Calu3 (cell line): ENCODE data around the gene TCF7L2. TPM values are rescaled to one million over a fixed set of nuclear protein-coding genes. Genes with fewer than 3 reads are reported as not detected.
A peak's percentile ranks its signal among the peaks of the same experiment; 100 is the strongest.

Experiments used
- BruUV-seq: library from RNA; stranded (reverse); fragments of 400-500 nt; replicated peaks from 2 replicates; lab custom pipeline; 2021; lab: Mats Ljungman, UMichigan
- CTCF ChIA-PET: fragments of 300-600 bp; sonication (Branson Sonifier 250); formaldehyde crosslinking; loops from one replicate; lab custom pipeline; 2022; ENCODE audit warnings: antibody characterized with exemption; lab: Charles Lee
- DNase-seq: peaks from one replicate; pipeline ENCODE4 v3.0.0; 2022
- H3K27ac Mint-ChIP-seq: one replicate; pipeline ENCODE4 v1.8.0; 2022; ENCODE audit warnings: mixed read lengths; ENCODE audit not compliant: unreplicated experiment
- H3K27me3 Mint-ChIP-seq: one replicate; pipeline ENCODE4 v1.8.0; 2022; ENCODE audit warnings: mixed read lengths; ENCODE audit not compliant: unreplicated experiment
- H3K36me3 Mint-ChIP-seq: one replicate; pipeline ENCODE4 v1.8.0; 2022; ENCODE audit warnings: mild to moderate bottlenecking, moderate library complexity, mixed read lengths; ENCODE audit not compliant: insufficient read depth, unreplicated experiment
- H3K4me1 Mint-ChIP-seq: one replicate; pipeline ENCODE4 v1.8.0; 2022; ENCODE audit warnings: mild to moderate bottlenecking, low read depth, mixed read lengths; ENCODE audit not compliant: unreplicated experiment
- H3K4me3 Mint-ChIP-seq: one replicate; pipeline ENCODE4 v1.8.0; 2022; ENCODE audit warnings: mild to moderate bottlenecking, low read depth, moderate library complexity, mixed read lengths; ENCODE audit not compliant: unreplicated experiment
- H3K9me3 Mint-ChIP-seq: one replicate; pipeline ENCODE4 v1.8.0; 2022; ENCODE audit warnings: low read depth, mixed read lengths; ENCODE audit not compliant: unreplicated experiment
- CTCF ChIP-seq: fragments of 200-600 bp; IDR thresholded peaks from one replicate; pipeline ENCODE4 v1.8.0; 2022; ENCODE audit warnings: antibody characterized with exemption; ENCODE audit not compliant: unreplicated experiment
- intact Hi-C: fragments of 100-400 bp; cut with micrococcal nuclease; formaldehyde crosslinking; loops from one replicate; pipeline ENCODE4 v1.10.0; 2022; ENCODE audit not compliant: unreplicated experiment
- total RNA-seq: library from RNA; stranded (reverse); gene quantifications from 2 replicates; pipeline ENCODE4 v1.2.3, GENCODE V29; 2022

The TCF7L2 gene
- total RNA-seq, 1 experiment from 2014 or later: 36.6 TPM

DNA sequence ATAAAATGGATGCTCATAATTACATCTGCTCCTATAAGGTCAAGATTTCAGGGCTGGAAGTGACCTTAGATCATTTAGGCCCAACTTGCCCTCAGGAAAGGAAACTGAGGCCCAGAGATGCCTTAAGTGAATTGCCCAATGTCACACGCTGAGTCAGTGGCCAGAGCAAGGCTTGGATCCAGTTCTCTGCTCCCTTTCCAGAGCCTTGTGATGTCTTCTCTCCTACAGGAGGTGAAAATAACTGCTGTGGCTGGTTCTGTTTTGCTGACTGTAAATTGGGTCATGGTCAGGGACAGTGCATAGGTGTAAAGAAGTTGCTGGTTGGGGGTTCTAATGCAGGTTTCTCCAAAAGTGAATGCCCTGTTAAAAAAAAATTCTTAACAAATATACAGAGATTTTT lies 91.3 kb downstream of the TCF7L2 start:
- Mint-ChIP-seq H3K36me3 (peaks cover 13% of the 10 kb centered on the region), H3K9me3 (no peaks in the 10 kb centered on the region), H3K27ac (no peak overlapping the region), H3K4me3 (no peak overlapping the region), H3K4me1 (peaks cover 50% of the 10 kb centered on the region), H3K27me3 (no peaks in the 10 kb centered on the region)
- DNase-seq: no peak
- intact Hi-C loops: no loop called here
- no peak for TF ChIP-seq CTCF
- CTCF ChIA-PET: no interaction called here
- BruUV-seq: no TSS peak

GRCh38 chr10:113041841-113042750 lies 92.0 kb downstream of the TCF7L2 start:
- no peak overlapping the region for H3K4me3 Mint-ChIP-seq
- peaks cover 50% of the 10 kb centered on the region for H3K4me1 Mint-ChIP-seq
- peak overlapping the region; percentile 16 for H3K27ac Mint-ChIP-seq
- peaks cover 13% of the 10 kb centered on the region for H3K36me3 Mint-ChIP-seq
- intact Hi-C loops: no loop called here
- no peak for DNase-seq
- no peak for TF ChIP-seq CTCF
- CTCF ChIA-PET: no interaction called here
- H3K9me3 Mint-ChIP-seq: no peaks in the 10 kb centered on the region
- no TSS peak for BruUV-seq
- no peaks in the 10 kb centered on the region for H3K27me3 Mint-ChIP-seq

- H3K27ac Mint-ChIP-seq: no peak overlapping the region
- H3K36me3 Mint-ChIP-seq: peaks cover 13% of the 10 kb centered on the region
- BruUV-seq: no TSS peak
- no peak for TF ChIP-seq CTCF
- intact Hi-C loops: no loop called here
- H3K4me3 Mint-ChIP-seq: no peak overlapping the region
- no peak for DNase-seq
- no peaks in the 10 kb centered on the region for H3K27me3 Mint-ChIP-seq
- no peaks in the 10 kb centered on the region for H3K9me3 Mint-ChIP-seq
- peaks cover 43% of the 10 kb centered on the region for H3K4me1 Mint-ChIP-seq
- CTCF ChIA-PET: no interaction called here
These were observed 92.8 kb downstream of the TCF7L2 start for GRCh38 chr10:113042868-113043267.

- no peak for DNase-seq
- Mint-ChIP-seq H3K4me3 (no peak overlapping the region), H3K27ac (no peak overlapping the region), H3K36me3 (peaks cover 13% of the 10 kb centered on the region), H3K4me1 (peaks cover 33% of the 10 kb centered on the region), H3K27me3 (no peaks in the 10 kb centered on the region), H3K9me3 (no peaks in the 10 kb centered on the region)
- TF ChIP-seq CTCF: no peak
- intact Hi-C loops: no loop called here
- no TSS peak for BruUV-seq
- CTCF ChIA-PET: no interaction called here
These were observed 94.1 kb downstream of the TCF7L2 start for GRCh38 chr10:113044016-113044755.
